Prostate gland (tissue), 2 donors: ENCODE data around the gene ECHDC1. TPM values are rescaled to one million over a fixed set of nuclear protein-coding genes. Genes with fewer than 3 reads are reported as not detected.

Source experiments
- DNase-seq: peaks from one replicate; pipeline ENCODE4 v3.0.0-alpha.2; 2019; ENCODE audit warnings: low spot score
- H3K27ac ChIP-seq, 2 donors: fragments of 200-600 bp; sonication (generic); 2 replicates each; pipeline ENCODE4 v1.5.1; 2017 to 2019
- H3K27me3 ChIP-seq: fragments of 200-600 bp; sonication (generic); replicated peaks from 2 replicates; pipeline ENCODE4 v1.5.1; 2019; ENCODE audit not compliant: insufficient read depth
- H3K36me3 ChIP-seq, 2 donors: fragments of 200-600 bp; sonication (generic); 1 replicate in 1 of 2; 2 replicates in 1 of 2; pipeline versions ENCODE4 v1.5.1 to v1.8.1; 2017 to 2019
- H3K4me1 ChIP-seq: fragments of 200-600 bp; sonication (generic); replicated peaks from 2 replicates; pipeline ENCODE4 v1.5.1; 2019
- H3K4me3 ChIP-seq, 2 donors: fragments of 200-600 bp; sonication (generic); 2 replicates each; pipeline ENCODE4 v1.5.1; 2017 to 2019
- H3K9me3 ChIP-seq: fragments of 200-600 bp; sonication (generic); 2 replicates; pipeline ENCODE4 v1.5.1; 2017
- CTCF ChIP-seq, 4 experiments: fragments of 200-600 bp in 2 of 4; fragments of 450-650 bp in 2 of 4; sonication (generic) in 2 of 4; IDR thresholded peaks; 1 replicate in 3 of 4; 2 replicates in 1 of 4; pipeline ENCODE4 v1.5.1; 2016 to 2019; ENCODE audit warnings: antibody characterized with exemption in 4 of 4, mild to moderate bottlenecking in 2 of 4, moderate library complexity in 2 of 4
- POLR2A ChIP-seq: fragments of 450-650 bp; IDR thresholded peaks from one replicate; pipeline ENCODE4 v1.6.1; 2016; ENCODE audit warnings: antibody characterized with exemption, mild to moderate bottlenecking
- POLR2AphosphoS5 ChIP-seq: sonication (generic); formaldehyde crosslinking; IDR thresholded peaks from one replicate; pipeline ENCODE4 v1.6.1; 2017; ENCODE audit warnings: antibody characterized with exemption
- WGBS: methylation state at CpG from one replicate; pipeline ENCODE4 v1.1.5; 2018; 5-methylcytosine and 5-hydroxymethylcytosine counted together
- intact Hi-C: fragments of 100-400 bp; cut with DNase I; formaldehyde crosslinking; loops from one replicate; pipeline ENCODE4 v1.14.2; 2022
- total RNA-seq, 2 donors: library from RNA; depleted of rRNA; stranded (reverse); fragments of >200 nt; gene quantifications; one replicate each; pipeline ENCODE4 v1.1.0, GENCODE V29; 2016

The ECHDC1 gene
- total RNA-seq, 2 donors from 2014 or later = 26.0 to 58.7 TPM

- H3K27ac ChIP-seq = no peak overlapping the region
- 81% methylated on average over 1 of the region's 1 CpG for WGBS
- no peak overlapping the region for H3K4me3 ChIP-seq
- no peaks in the 10 kb centered on the region for H3K36me3 ChIP-seq
- no peaks in the 10 kb centered on the region for H3K9me3 ChIP-seq
- TF ChIP-seq POLR2A = no peak
- TF ChIP-seq CTCF (IDR thresholded peaks at IDR 0.05) = no peak
- no peak for TF ChIP-seq POLR2AphosphoS5
- H3K4me1 ChIP-seq = no peaks in the 10 kb centered on the region
- no peak for DNase-seq
- H3K27me3 ChIP-seq = no peaks in the 10 kb centered on the region
- intact Hi-C loops = loop anchor here (10.0 kb wide), 1 partner anchor 458 kb away; no protein-coding TSS in a partner anchor
These were observed 80.5 kb downstream of the ECHDC1 start for GRCh38 chr6:127262896-127263295.

- intact Hi-C loops = no loop called here
- no peaks in the 10 kb centered on the region for H3K4me1 ChIP-seq
- H3K27me3 ChIP-seq = no peaks in the 10 kb centered on the region
- no peak for DNase-seq
- TF ChIP-seq POLR2A (no peak), POLR2AphosphoS5 (no peak), CTCF (IDR thresholded peaks at IDR 0.05) (no peak)
- 86% methylated on average over 6 of the region's 6 CpGs for WGBS
- no peaks in the 10 kb centered on the region for H3K36me3 ChIP-seq
- H3K27ac ChIP-seq = no peak overlapping the region
- no peak overlapping the region for H3K4me3 ChIP-seq
- H3K9me3 ChIP-seq = no peaks in the 10 kb centered on the region
These were observed 88.1 kb downstream of the ECHDC1 start for GRCh38 chr6:127255286-127255685.

GRCh38 chr6:127249621-127250020 lies 93.8 kb downstream of the ECHDC1 start:
- no peak overlapping the region for H3K27ac ChIP-seq
- H3K4me3 ChIP-seq = no peak overlapping the region
- DNase-seq = no peak
- TF ChIP-seq CTCF (IDR thresholded peaks at IDR 0.05) = no peak
- no peak for TF ChIP-seq POLR2AphosphoS5
- no peak for TF ChIP-seq POLR2A
- WGBS = 83% methylated on average over 1 of the region's 1 CpG
- no peaks in the 10 kb centered on the region for H3K9me3 ChIP-seq
- H3K36me3 ChIP-seq = no peaks in the 10 kb centered on the region
- no peaks in the 10 kb centered on the region for H3K4me1 ChIP-seq
- H3K27me3 ChIP-seq = no peaks in the 10 kb centered on the region
- intact Hi-C loops = no loop called here

- intact Hi-C loops = no loop called here
- Histone ChIP-seq H3K27ac (no peak overlapping the region), H3K9me3 (no peaks in the 10 kb centered on the region), H3K36me3 (no peaks in the 10 kb centered on the region), H3K4me3 (no peak overlapping the region), H3K4me1 (no peaks in the 10 kb centered on the region), H3K27me3 (no peaks in the 10 kb centered on the region)
- 80% methylated on average over 4 of the region's 4 CpGs for WGBS
- no peak for TF ChIP-seq CTCF (IDR thresholded peaks at IDR 0.05)
- TF ChIP-seq POLR2AphosphoS5 = no peak
- no peak for TF ChIP-seq POLR2A
- DNase-seq = no peak
These were observed 96.0 kb downstream of the ECHDC1 start for GRCh38 chr6:127247114-127248096.

- no peaks in the 10 kb centered on the region for H3K27me3 ChIP-seq
- no peaks in the 10 kb centered on the region for H3K36me3 ChIP-seq
- intact Hi-C loops = no loop called here
- no peak overlapping the region for H3K27ac ChIP-seq
- H3K4me3 ChIP-seq = no peak overlapping the region
- DNase-seq = no peak
- H3K4me1 ChIP-seq = no peaks in the 10 kb centered on the region
- no peaks in the 10 kb centered on the region for H3K9me3 ChIP-seq
- TF ChIP-seq POLR2A (no peak), CTCF (IDR thresholded peaks at IDR 0.05) (no peak), POLR2AphosphoS5 (no peak)
- 75% methylated on average over 1 of the region's 1 CpG for WGBS
These were observed 99.9 kb downstream of the ECHDC1 start for GRCh38 chr6:127243501-127243900.
